ENCODE data around the gene MROH2A.
A peak's percentile ranks its signal among the peaks of the same experiment; 100 is the strongest.

Gene MROH2A

GRCh38 chr2:233821196-233821595, 43.1 kb downstream of the MROH2A start:
- no peak for DNase-seq

- no peak for DNase-seq
Measured at GRCh38 chr2:233821709-233822100, 43.6 kb downstream of the MROH2A start.

- no peak for DNase-seq
Measured at GRCh38 chr2:233822101-233822771, 44.1 kb downstream of the MROH2A start.

GRCh38 chr2:233822781-233823730, 44.9 kb downstream of the MROH2A start:
- no peak for DNase-seq

- no peak for DNase-seq
Measured at GRCh38 chr2:233823731-233824121, 45.6 kb downstream of the MROH2A start.

GRCh38 chr2:233824373-233824772, 46.2 kb downstream of the MROH2A start:
- DNase-seq = no peak

- DNase-seq = no peak
Measured at GRCh38 chr2:233828546-233829192, 50.5 kb downstream of the MROH2A start.

GRCh38 chr2:233829193-233830110, 51.3 kb downstream of the MROH2A start:
- DNase-seq = no peak

GRCh38 chr2:233830111-233830802, 52.1 kb downstream of the MROH2A start:
- no peak for DNase-seq

GRCh38 chr2:233831011-233831721, 53.0 kb downstream of the MROH2A start:
- DNase-seq = peak; percentile 58

GRCh38 chr2:233831861-233832260, 53.7 kb downstream of the MROH2A start:
- DNase-seq = no peak

GRCh38 chr2:233832414-233832813, 54.3 kb downstream of the MROH2A start:
- no peak for DNase-seq

GRCh38 chr2:233832869-233833311, 54.8 kb downstream of the MROH2A start:
- no peak for DNase-seq

- no peak for DNase-seq
Measured at GRCh38 chr2:233833345-233833744, 55.2 kb downstream of the MROH2A start.

- DNase-seq = no peak
Measured at GRCh38 chr2:233835230-233836186, 57.4 kb downstream of the MROH2A start.

GRCh38 chr2:233836359-233836758, 58.2 kb downstream of the MROH2A start:
- no peak for DNase-seq

- no peak for DNase-seq
Measured at GRCh38 chr2:233837694-233838229, 59.6 kb downstream of the MROH2A start.

GRCh38 chr2:233838251-233838650, 60.1 kb downstream of the MROH2A start:
- DNase-seq = no peak

- DNase-seq = no peak
Measured at GRCh38 chr2:233838726-233839446, 60.8 kb downstream of the MROH2A start.

All from NCI-H1105 (cell line).